Panc1 (cell line): ENCODE data around the gene MRPL20. TPM values are rescaled to one million over a fixed set of nuclear protein-coding genes. Genes with fewer than 3 reads are reported as not detected.
"Not testable (repeated sequence)": the region's sequence is repeated elsewhere in the genome, so short reads cannot be mapped to it uniquely, and the experiment has no call there.

Source experiments
- ATAC-seq: fragments of 200-7000 bp; cut with Tn5 transposase; 2 replicates; pipeline ENCODE4 v1.9.1; 2020; ENCODE audit warnings: mild to moderate bottlenecking, moderate library complexity
- BruUV-seq: library from RNA; stranded (reverse); fragments of 400-500 nt; replicated peaks from 2 replicates; lab custom pipeline; 2021; lab: Mats Ljungman, UMichigan
- CTCF ChIA-PET: fragments of 300-600 bp; sonication (Branson Sonifier 250); formaldehyde crosslinking; loops from one replicate; lab custom pipeline; 2022; ENCODE audit warnings: antibody characterized with exemption; lab: Charles Lee
- POLR2A ChIA-PET: fragments of 300-600 bp; sonication (Branson Sonifier 250); formaldehyde crosslinking; loops from one replicate; lab custom pipeline; 2022; ENCODE audit warnings: antibody characterized with exemption; lab: Charles Lee
- DNase-seq: peaks from one replicate; pipeline ENCODE4 v3.0.0-alpha.2; 2010; ENCODE audit warnings: low read depth, low spot score
- H3K27ac ChIP-seq: 2 replicates; pipeline ENCODE4 v1.5.1; 2011; ENCODE audit warnings: mild to moderate bottlenecking, low read length, inconsistent platforms
- H3K27me3 ChIP-seq: fragments of 200-500 bp; sonication (Bioruptor generic); 2 replicates; pipeline ENCODE4 v1.6.0; 2014; ENCODE audit warnings: low read length, inconsistent platforms; ENCODE audit not compliant: control insufficient read depth, insufficient read depth
- H3K36me3 ChIP-seq: fragments of 200-500 bp; sonication (Bioruptor generic); 2 replicates; pipeline ENCODE4 v1.5.1; 2014; ENCODE audit warnings: inconsistent platforms, mild to moderate bottlenecking, low read length, moderate library complexity; ENCODE audit not compliant: control insufficient read depth, insufficient read depth
- H3K4me1 ChIP-seq: 2 replicates; pipeline ENCODE4 v1.5.1; 2011; ENCODE audit warnings: inconsistent platforms, mild to moderate bottlenecking, low read length, moderate library complexity; ENCODE audit not compliant: control insufficient read depth, insufficient read depth
- H3K4me3 ChIP-seq, 2 experiments: 2 replicates each; pipeline ENCODE4 v1.5.1; 2011 to 2012; ENCODE audit warnings: low read depth in 2 of 2, low read length in 2 of 2, mild to moderate bottlenecking in 2 of 2, inconsistent platforms in 1 of 2, moderate library complexity in 1 of 2
- H3K9me3 ChIP-seq: fragments of 200-500 bp; sonication (Bioruptor generic); 2 replicates; pipeline ENCODE4 v1.5.1; 2014; ENCODE audit warnings: low read depth, mild to moderate bottlenecking, inconsistent platforms, low read length, moderate library complexity; ENCODE audit not compliant: control insufficient read depth, insufficient read depth
- CTCF ChIP-seq: fragments of 450-650 bp; IDR thresholded peaks from 2 replicates; pipeline ENCODE4 v1.5.1; 2017; ENCODE audit warnings: mild to moderate bottlenecking
- POLR2AphosphoS5 ChIP-seq: IDR thresholded peaks from 2 replicates; pipeline ENCODE4 v1.6.1; 2012; ENCODE audit warnings: mild to moderate bottlenecking, low read depth, low read length, moderate library complexity
- REST ChIP-seq, 2 experiments: IDR thresholded peaks; 2 replicates each; pipeline ENCODE4 v1.6.1; 2011 to 2012; ENCODE audit warnings: low read depth in 2 of 2, control low read depth in 1 of 2, low read length in 1 of 2, mild to moderate bottlenecking in 1 of 2, moderate library complexity in 1 of 2; ENCODE audit not compliant: insufficient read depth in 1 of 2
- SIN3A ChIP-seq: IDR thresholded peaks from 2 replicates; pipeline ENCODE4 v1.6.1; 2012; ENCODE audit warnings: low read depth, mild to moderate bottlenecking, low read length, moderate library complexity, borderline replicate concordance; ENCODE audit not compliant: insufficient read depth
- TCF7L2 ChIP-seq: IDR thresholded peaks from 2 replicates; pipeline ENCODE4 v1.6.1; 2011; ENCODE audit warnings: mild to moderate bottlenecking, low read depth, low read length, inconsistent platforms
- in situ Hi-C: cut with HindIII; loops from 2 replicates; pipeline ENCODE4 v1.10.0; 2016; ENCODE audit warnings: low sequenced_read_pairs, low pct_unique_long_range_greater_than_20kb
- intact Hi-C: fragments of 100-400 bp; cut with micrococcal nuclease; formaldehyde crosslinking; loops from one replicate; pipeline ENCODE4 v1.10.0; 2022; ENCODE audit not compliant: unreplicated experiment
- total RNA-seq: library from RNA; stranded (reverse); gene quantifications from one replicate; pipeline ENCODE4 v1.2.1, GENCODE V29; 2021; ENCODE audit not compliant: unreplicated experiment

Gene MRPL20
- total RNA-seq, 1 experiment from 2014 or later: 196 TPM

GRCh38 chr1:1452365-1452739 lies 45.3 kb upstream of the MRPL20 start:
- DNase-seq, H3K36me3 ChIP-seq, H3K9me3 ChIP-seq, H3K4me1 ChIP-seq, intact Hi-C loops, H3K4me3 ChIP-seq, H3K27me3 ChIP-seq, BruUV-seq, H3K27ac ChIP-seq, POLR2A ChIA-PET, in situ Hi-C loops, ATAC-seq, CTCF ChIA-PET: not testable (repeated sequence)

- H3K9me3 ChIP-seq: no peaks in the 10 kb centered on the region
- ChIA-PET CTCF (no interaction called here), POLR2A (no interaction called here)
- no peaks in the 10 kb centered on the region for H3K4me1 ChIP-seq
- no peak for ATAC-seq
- no peak overlapping the region for H3K4me3 ChIP-seq
- in situ Hi-C loops: no loop called here
- intact Hi-C loops: no loop called here
- H3K27me3 ChIP-seq: no peaks in the 10 kb centered on the region
- no peaks in the 10 kb centered on the region for H3K36me3 ChIP-seq
- no peak for DNase-seq
- no TSS peak for BruUV-seq
- TF ChIP-seq SIN3A: no peak
- no peak for TF ChIP-seq POLR2AphosphoS5
- no peak for TF ChIP-seq TCF7L2
- no peak for TF ChIP-seq CTCF
- no peak for TF ChIP-seq REST (IDR thresholded peaks at IDR 0.05; ENCODE audit: insufficient read depth in 1 of 2, low read depth in 2 of 2, low read length in 1 of 2)
- no peak overlapping the region for H3K27ac ChIP-seq
Observed at GRCh38 chr1:1451696-1452364, 44.7 kb upstream of the MRPL20 start.

GRCh38 chr1:1450616-1451015 lies 43.5 kb upstream of the MRPL20 start:
- DNase-seq, BruUV-seq, H3K4me3 ChIP-seq, in situ Hi-C loops, H3K9me3 ChIP-seq, CTCF ChIA-PET, H3K4me1 ChIP-seq, H3K27ac ChIP-seq, H3K27me3 ChIP-seq, ATAC-seq, H3K36me3 ChIP-seq, intact Hi-C loops: not testable (repeated sequence)
- POLR2A ChIA-PET: interaction anchor here (0.9 kb wide), 1 partner anchor 305 kb away, joined by 4 read pairs; no protein-coding TSS in a partner anchor
